SK-N-MC (cell line): ENCODE results near the gene PLEKHG2.

Source experiments
- EZH2 ChIP-seq: fragments of 200-600 bp; sonication (generic); IDR thresholded peaks from one replicate; pipeline ENCODE4 v1.6.1; 2017; ENCODE audit warnings: antibody characterized with exemption
- FOXP2 ChIP-seq: optimal IDR thresholded peaks from 2 replicates; pipeline ENCODE3; 2011; ENCODE audit warnings: mild to moderate bottlenecking, moderate library complexity; ENCODE audit not compliant: insufficient read depth; ENCODE audit errors: extremely low read length, control extremely low read depth
- POLR2AphosphoS5 ChIP-seq: IDR thresholded peaks from 2 replicates; pipeline ENCODE4 v1.6.1; 2012; ENCODE audit warnings: mild to moderate bottlenecking, low read depth, low read length, borderline replicate concordance

DNA sequence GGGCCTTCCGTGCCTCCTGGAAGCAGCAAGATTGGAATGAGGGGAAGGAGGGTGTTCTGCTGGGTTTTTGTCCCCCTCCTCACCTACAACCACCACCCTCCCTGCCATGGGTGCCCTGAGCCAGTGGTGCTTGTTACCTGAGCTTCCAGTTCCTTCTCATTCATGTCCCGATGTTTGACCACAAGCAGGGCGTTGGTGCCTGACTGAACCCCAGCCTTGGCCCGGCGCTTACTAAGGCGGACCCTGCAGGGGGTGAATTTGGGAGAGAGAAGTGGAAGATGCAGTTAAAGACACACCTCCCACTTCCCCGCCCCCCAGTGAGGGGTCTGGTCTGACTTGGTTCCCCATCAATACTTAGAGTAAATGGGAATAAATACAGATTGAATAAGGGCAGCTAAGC is 25.9 kb upstream of the PLEKHG2 start:
- no peak for TF ChIP-seq EZH2
- no peak for TF ChIP-seq POLR2AphosphoS5
- no peak for TF ChIP-seq FOXP2
